Thyroid gland (tissue), 4 donors: Measurements from ENCODE around the gene FASTK. TPM values are rescaled to one million over a fixed set of nuclear protein-coding genes. Genes with fewer than 3 reads are reported as not detected.

Source experiments
- DNase-seq, 2 donors: peaks; one replicate each; pipeline ENCODE4 v3.0.0-alpha.2; 2019
- H3K27ac ChIP-seq, 3 donors: fragments of 200-600 bp; sonication (generic); 1 replicate in 2 of 3; 2 replicates in 1 of 3; pipeline ENCODE4 v1.5.1; 2016 to 2019; ENCODE audit warnings: mild to moderate bottlenecking in 1 of 3, moderate library complexity in 1 of 3
- H3K27me3 ChIP-seq: fragments of 200-600 bp; sonication (generic); one replicate; pipeline ENCODE4 v1.5.1; 2019
- H3K36me3 ChIP-seq, 2 donors: fragments of 200-600 bp; sonication (generic); one replicate each; pipeline ENCODE4 v1.5.1; 2016 to 2019
- H3K4me1 ChIP-seq, 2 donors: fragments of 200-600 bp; sonication (generic); one replicate each; pipeline ENCODE4 v1.5.1; 2017 to 2019
- H3K4me3 ChIP-seq, 3 donors: fragments of 200-600 bp; sonication (generic); replicated peaks in 1 of 3; 1 replicate in 2 of 3; 2 replicates in 1 of 3; pipeline ENCODE4 v1.5.1; 2016; ENCODE audit warnings: mild to moderate bottlenecking in 1 of 3
- H3K9me3 ChIP-seq: fragments of 200-600 bp; sonication (generic); one replicate; pipeline ENCODE4 v1.5.1; 2017
- POLR2A ChIP-seq, 2 donors: fragments of 450-650 bp; IDR thresholded peaks; one replicate each; pipeline ENCODE4 v1.6.1; 2017; ENCODE audit warnings: antibody characterized with exemption in 2 of 2, mild to moderate bottlenecking in 2 of 2, moderate library complexity in 1 of 2
- WGBS, 2 donors: methylation state at CpG; one replicate each; pipeline ENCODE4 v1.1.5; 2017; 5-methylcytosine and 5-hydroxymethylcytosine counted together
- intact Hi-C: fragments of 100-400 bp; cut with DNase I; formaldehyde crosslinking; loops from one replicate; pipeline ENCODE4 v1.15.1; 2023
- total RNA-seq, 4 donors: library from RNA; depleted of rRNA; stranded (reverse); fragments of >200 nt; gene quantifications; one replicate each; pipeline ENCODE4 v1.2.3, GENCODE V29; 2016
- TF ChIP-seq, protein P1 (sequence below), 6 experiments: fragments of 200-600 bp in 3 of 6; fragments of 450-650 bp in 3 of 6; sonication (generic) in 3 of 6; IDR thresholded peaks; one replicate each; pipeline ENCODE4 v1.5.1; 2016 to 2019; ENCODE audit warnings: antibody characterized with exemption in 6 of 6, mild to moderate bottlenecking in 2 of 6, inconsistent platforms in 1 of 6, moderate library complexity in 1 of 6

FASTK gene
- total RNA-seq, 4 donors from 2014 or later = 71.8 to 114 (median 78.8) TPM

DNA sequence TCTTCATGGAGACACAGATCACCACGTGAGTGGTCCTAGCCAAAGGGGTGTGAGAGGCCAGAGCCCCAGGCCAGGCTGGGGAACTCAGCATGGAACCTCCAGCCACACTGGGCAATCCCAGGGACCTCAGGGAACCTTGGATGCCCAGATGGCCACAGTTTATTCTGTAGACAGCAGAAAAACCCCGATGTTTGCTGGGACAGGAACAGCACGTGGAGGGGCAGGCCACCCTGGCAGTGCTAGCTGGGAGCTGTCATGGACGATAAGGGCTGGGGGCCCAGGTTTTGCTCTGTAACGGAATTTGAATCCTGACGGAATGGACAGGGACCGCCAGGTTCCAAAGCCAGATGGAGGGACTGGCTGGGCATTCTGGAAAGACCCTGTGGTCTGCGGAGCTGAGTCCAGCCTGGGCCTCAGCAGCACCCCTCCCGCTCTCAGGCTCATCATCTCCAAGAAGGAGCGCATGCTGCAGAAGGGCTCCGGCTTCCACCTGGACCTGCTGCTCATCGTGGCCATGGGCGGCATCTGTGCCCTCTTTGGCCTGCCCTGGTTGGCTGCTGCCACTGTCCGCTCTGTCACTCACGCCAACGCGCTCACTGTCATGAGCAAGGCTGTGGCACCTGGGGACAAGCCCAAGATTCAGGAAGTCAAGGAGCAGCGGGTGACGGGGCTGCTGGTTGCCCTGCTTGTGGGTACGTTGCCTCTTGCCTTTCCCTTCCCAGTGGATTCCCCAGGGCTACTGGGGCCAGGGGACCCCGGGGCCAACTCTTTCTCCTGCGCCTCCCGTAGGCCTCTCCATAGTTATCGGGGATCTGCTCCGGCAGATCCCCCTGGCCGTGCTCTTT lies 5.6 kb downstream of the FASTK start:
- 94% methylated on average over 23 to 26 of the region's 26 CpGs for WGBS, 2 donors
- Histone ChIP-seq H3K36me3 (peaks cover 55 to 56% of the 10 kb centered on the region in 2 donors), H3K4me1 (peaks cover 9 to 15% of the 10 kb centered on the region in 2 donors), H3K4me3 (no peak overlapping the region), H3K9me3 (no peaks in the 10 kb centered on the region), H3K27me3 (no peaks in the 10 kb centered on the region), H3K27ac (no peak overlapping the region)
- no peak for DNase-seq
- intact Hi-C loops = no loop called here
- no peak for TF ChIP-seq POLR2A (IDR thresholded peaks at IDR 0.05)
- TF ChIP-seq, protein P1, sequence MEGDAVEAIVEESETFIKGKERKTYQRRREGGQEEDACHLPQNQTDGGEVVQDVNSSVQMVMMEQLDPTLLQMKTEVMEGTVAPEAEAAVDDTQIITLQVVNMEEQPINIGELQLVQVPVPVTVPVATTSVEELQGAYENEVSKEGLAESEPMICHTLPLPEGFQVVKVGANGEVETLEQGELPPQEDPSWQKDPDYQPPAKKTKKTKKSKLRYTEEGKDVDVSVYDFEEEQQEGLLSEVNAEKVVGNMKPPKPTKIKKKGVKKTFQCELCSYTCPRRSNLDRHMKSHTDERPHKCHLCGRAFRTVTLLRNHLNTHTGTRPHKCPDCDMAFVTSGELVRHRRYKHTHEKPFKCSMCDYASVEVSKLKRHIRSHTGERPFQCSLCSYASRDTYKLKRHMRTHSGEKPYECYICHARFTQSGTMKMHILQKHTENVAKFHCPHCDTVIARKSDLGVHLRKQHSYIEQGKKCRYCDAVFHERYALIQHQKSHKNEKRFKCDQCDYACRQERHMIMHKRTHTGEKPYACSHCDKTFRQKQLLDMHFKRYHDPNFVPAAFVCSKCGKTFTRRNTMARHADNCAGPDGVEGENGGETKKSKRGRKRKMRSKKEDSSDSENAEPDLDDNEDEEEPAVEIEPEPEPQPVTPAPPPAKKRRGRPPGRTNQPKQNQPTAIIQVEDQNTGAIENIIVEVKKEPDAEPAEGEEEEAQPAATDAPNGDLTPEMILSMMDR (IDR thresholded peaks at IDR 0.05) = no peak

DNA sequence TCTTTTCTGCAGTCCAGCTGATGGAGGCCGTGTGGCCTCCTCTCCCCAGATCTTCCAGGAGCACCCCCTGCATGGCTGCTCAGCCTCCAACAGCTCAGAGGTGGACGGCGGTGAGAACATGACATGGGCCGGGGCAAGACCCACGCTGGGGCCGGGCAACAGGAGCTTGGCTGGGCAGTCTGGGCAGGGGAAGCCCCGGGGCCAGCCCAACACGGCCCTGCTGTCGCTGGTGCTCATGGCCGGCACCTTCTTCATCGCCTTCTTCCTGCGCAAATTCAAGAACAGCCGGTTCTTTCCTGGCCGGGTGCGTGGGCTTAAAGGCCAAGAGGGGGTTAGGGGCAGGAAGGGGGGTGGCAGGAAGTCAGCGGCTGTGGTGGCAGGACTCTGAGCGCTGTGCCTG lies 6.6 kb downstream of the FASTK start:
- no peaks in the 10 kb centered on the region for H3K27me3 ChIP-seq
- H3K9me3 ChIP-seq = no peaks in the 10 kb centered on the region
- no peak for TF ChIP-seq POLR2A (IDR thresholded peaks at IDR 0.05)
- intact Hi-C loops = no loop called here
- DNase-seq = no peak
- peaks cover 0 to 5% of the 10 kb centered on the region in 2 donors for H3K4me1 ChIP-seq
- no peak overlapping the region for H3K27ac ChIP-seq
- no peak overlapping the region for H3K4me3 ChIP-seq
- 90 to 94% methylated on average over 13 to 17 of the region's 17 CpGs for WGBS, 2 donors
- peaks cover 59 to 65% of the 10 kb centered on the region in 2 donors for H3K36me3 ChIP-seq

DNA sequence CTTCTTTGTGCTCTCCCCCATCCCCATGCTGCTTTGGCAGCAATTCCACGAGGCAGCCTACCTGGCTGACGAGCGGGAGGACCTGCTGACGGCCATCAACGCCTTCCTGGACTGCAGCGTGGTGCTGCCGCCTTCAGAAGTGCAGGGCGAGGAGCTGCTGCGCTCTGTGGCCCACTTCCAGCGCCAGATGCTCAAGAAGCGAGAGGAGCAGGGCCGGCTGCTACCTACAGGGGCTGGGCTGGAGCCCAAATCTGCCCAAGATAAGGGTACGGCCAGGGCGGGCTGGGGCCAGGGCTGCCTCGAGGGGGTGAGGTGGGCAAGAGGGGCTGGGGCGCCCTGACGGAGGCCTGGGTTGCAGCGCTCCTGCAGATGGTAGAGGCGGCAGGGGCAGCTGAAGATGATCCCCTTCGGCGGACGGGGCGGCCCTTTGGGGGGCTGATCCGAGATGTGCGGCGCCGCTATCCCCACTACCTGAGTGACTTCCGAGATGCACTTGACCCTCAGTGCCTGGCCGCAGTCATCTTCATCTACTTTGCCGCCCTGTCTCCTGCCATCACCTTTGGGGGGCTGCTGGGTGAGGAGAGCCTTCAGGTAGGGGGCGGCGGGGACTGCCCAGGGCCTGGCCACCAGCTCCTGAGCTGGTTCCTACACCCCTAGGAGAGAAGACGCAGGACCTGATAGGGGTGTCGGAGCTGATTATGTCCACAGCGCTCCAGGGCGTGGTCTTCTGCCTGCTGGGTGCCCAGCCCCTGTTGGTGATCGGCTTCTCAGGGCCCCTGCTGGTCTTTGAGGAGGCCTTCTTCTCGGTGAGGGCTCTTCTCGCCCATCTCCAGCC lies 9.4 kb downstream of the FASTK start:
- no peaks in the 10 kb centered on the region for H3K27me3 ChIP-seq
- intact Hi-C loops = no loop called here
- no peak for TF ChIP-seq POLR2A (IDR thresholded peaks at IDR 0.05)
- TF ChIP-seq, protein P1 (IDR thresholded peaks at IDR 0.05) = no peak
- peaks cover 82 to 88% of the 10 kb centered on the region in 2 donors for H3K36me3 ChIP-seq
- H3K4me3 ChIP-seq = no peak overlapping the region
- H3K4me1 ChIP-seq = no peaks in the 10 kb centered on the region
- no peak for DNase-seq
- H3K9me3 ChIP-seq = no peaks in the 10 kb centered on the region
- WGBS, 2 donors = 95 to 96% methylated on average over 20 to 37 of the region's 39 CpGs
- H3K27ac ChIP-seq = no peak overlapping the region

DNA sequence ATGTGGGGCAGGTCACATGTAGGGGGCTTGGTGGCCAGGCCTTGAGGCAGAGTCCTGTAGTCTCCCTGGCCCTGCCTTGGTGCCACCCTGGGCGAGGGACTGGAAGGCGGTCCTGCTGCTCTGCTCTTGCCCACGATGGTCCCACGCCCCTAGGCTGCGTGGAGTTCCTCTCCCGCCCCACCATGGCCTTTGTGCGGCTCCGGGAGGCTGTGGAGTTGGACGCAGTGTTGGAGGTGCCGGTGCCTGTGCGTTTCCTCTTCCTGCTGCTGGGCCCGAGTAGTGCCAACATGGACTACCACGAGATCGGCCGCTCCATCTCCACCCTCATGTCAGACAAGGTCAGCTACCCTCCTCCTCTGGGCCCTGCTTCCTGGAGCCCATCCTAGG lies 10.0 kb downstream of the FASTK start:
- Histone ChIP-seq H3K27ac (no peak overlapping the region), H3K36me3 (peaks cover 78 to 94% of the 10 kb centered on the region in 2 donors), H3K4me1 (no peaks in the 10 kb centered on the region), H3K4me3 (no peak overlapping the region), H3K27me3 (no peaks in the 10 kb centered on the region), H3K9me3 (no peaks in the 10 kb centered on the region)
- WGBS, 2 donors = 93 to 95% methylated on average over 4 to 13 of the region's 15 CpGs
- TF ChIP-seq, protein P1 (IDR thresholded peaks at IDR 0.05) = no peak
- TF ChIP-seq POLR2A (IDR thresholded peaks at IDR 0.05) = no peak
- intact Hi-C loops = no loop called here
- DNase-seq = no peak

- TF ChIP-seq, protein P1 (IDR thresholded peaks at IDR 0.05) = no peak
- no peak for TF ChIP-seq POLR2A (IDR thresholded peaks at IDR 0.05)
- no peaks in the 10 kb centered on the region for H3K9me3 ChIP-seq
- intact Hi-C loops = no loop called here
- H3K36me3 ChIP-seq = peaks cover 78 to 94% of the 10 kb centered on the region in 2 donors
- no peaks in the 10 kb centered on the region for H3K27me3 ChIP-seq
- no peak overlapping the region for H3K27ac ChIP-seq
- H3K4me1 ChIP-seq = no peaks in the 10 kb centered on the region
- no peak overlapping the region for H3K4me3 ChIP-seq
- 95 to 99% methylated on average over 12 to 17 of the region's 17 CpGs for WGBS, 2 donors
- no peak for DNase-seq
Observed at GRCh38 chr7:151069841-151070573, 10.6 kb downstream of the FASTK start.
